GM12872 (cell line): ENCODE results near the gene NCBP2.

Experiments
- TF ChIP-seq, protein P1 (sequence below): IDR thresholded peaks from 3 replicates; pipeline ENCODE4 v1.5.1; 2011; ENCODE audit warnings: low read depth, mild to moderate bottlenecking, low read length, moderate library complexity; ENCODE audit not compliant: insufficient read depth

The NCBP2 gene

DNA sequence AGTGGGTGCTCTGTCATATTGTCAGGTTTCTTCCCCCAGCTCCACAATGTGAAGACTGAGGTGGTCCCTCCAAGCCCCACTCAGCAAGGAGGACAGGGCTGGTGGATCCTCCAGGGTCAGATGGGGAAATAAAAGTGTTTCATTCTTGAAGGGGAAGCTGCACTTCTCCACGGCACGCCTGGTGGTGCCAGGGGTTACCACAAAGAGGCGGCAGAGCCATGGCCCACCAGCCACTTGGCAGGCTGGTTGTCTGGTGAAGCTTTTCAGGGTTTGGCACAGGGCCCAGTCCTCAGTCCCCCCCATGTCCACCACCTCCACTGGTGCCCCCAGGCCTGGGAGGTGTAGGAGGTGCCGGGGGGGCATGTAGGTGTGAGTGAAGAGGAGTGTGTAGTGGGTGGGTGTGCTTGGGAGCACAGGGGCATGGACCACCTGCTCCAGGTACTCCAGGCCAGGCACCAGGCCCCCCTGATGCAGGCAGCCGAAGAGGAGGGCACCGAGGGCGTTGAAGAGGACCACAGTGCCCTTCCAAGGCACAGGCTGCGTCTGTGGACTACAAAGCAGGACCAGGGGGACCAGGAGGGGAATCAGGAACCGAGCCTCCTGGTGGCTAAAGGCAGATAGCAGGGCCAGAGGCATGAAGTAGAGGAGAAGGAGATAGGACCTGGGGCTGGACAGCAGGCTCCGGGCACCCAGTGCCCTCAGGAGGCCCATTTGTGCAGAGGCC, 5.0 kb upstream of the NCBP2 start:
- TF ChIP-seq, protein P1, sequence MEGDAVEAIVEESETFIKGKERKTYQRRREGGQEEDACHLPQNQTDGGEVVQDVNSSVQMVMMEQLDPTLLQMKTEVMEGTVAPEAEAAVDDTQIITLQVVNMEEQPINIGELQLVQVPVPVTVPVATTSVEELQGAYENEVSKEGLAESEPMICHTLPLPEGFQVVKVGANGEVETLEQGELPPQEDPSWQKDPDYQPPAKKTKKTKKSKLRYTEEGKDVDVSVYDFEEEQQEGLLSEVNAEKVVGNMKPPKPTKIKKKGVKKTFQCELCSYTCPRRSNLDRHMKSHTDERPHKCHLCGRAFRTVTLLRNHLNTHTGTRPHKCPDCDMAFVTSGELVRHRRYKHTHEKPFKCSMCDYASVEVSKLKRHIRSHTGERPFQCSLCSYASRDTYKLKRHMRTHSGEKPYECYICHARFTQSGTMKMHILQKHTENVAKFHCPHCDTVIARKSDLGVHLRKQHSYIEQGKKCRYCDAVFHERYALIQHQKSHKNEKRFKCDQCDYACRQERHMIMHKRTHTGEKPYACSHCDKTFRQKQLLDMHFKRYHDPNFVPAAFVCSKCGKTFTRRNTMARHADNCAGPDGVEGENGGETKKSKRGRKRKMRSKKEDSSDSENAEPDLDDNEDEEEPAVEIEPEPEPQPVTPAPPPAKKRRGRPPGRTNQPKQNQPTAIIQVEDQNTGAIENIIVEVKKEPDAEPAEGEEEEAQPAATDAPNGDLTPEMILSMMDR, result peak; percentile 26; the same call in 1 of the 3 replicates

DNA sequence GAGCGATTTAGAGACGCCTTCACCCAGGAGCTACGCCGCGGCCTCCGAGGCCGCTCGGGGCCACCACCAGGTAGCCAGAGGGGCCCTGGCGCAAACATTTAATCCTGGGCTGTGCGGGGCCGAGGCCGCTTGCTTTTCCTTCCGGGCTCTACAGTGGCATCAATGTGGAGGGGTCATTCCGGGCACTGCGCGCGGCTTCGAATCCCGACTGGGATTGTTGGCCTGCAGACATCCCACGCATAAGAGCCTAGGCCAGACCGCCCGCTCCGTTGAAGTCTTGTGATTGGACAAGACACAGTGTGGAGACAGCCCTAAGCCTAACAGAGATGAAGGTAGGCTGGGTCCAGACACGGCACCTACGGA, 568 bp upstream of the NCBP2 start:
- TF ChIP-seq, protein P1, result no peak

- TF ChIP-seq, protein P1, result no peak
Measured at GRCh38 chr3:196941729-196942225, 551 bp downstream of the NCBP2 start.

DNA sequence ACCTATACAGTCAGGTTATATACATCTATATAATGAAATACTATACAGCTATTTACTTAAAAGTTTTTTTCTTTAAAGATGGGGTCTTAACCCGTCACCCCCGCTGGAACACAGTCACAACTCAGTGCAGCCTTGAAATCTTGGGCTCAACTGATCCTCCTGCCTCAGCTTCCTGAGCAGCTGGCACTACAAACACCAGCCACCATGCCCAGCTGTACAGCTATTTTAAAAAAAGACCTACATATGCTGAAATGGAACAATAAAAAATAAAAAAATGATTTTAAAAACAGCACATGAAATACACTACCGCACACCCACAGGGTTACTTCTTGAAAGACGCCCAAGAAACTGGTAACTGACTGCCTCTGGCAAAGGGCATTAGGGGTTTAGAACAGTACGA, 3.8 kb downstream of the NCBP2 start:
- TF ChIP-seq, protein P1, result no peak

DNA sequence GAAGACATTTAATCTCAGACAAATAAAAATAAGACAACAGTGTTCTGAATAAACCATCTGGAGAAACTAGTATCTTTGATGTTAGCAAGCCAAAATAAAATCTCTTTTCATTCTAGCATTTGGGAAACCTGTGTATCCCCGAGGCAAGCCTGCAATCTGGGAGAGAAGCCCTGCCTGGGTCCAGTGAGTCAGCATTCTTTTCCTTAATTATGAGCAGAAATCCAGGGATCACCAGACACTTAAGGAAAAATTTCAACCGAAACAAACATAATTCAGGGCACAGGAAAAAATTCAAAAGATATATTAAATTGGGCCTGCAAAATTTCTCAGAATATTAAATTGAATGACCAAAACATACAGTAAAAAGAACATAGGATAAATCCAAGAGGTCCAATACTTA, 4.2 kb downstream of the NCBP2 start:
- TF ChIP-seq, protein P1, result no peak

DNA sequence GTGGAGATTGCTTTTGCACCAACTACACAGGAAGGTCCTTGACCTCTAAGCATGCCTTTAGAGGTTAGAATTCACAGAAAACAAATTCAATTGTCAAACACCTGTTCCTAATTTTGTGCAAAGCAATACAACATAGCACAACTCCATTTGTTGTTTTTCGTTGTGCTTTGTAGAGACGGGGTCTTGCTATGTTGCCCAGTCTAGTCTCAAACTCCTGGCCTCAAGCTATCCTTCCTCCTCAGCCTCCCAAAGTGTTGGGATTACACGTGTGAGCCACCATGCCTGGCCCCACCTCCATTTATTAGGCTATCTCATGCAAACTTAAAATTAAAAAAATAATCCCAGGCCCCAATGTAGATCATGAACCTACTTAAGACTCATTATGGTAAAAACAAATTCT, 6.0 kb downstream of the NCBP2 start:
- TF ChIP-seq, protein P1, result no peak

- TF ChIP-seq, protein P1, result no peak
Measured at GRCh38 chr3:196932600-196932999, 9.7 kb downstream of the NCBP2 start.
